GM21526 (cell line): ENCODE measurements around the gene TMCC3.

ENCODE experiments used
- ATAC-seq: cut with Tn5 transposase; IDR thresholded peaks from one replicate; pipeline ENCODE4 v1.9.1; 2021; ENCODE audit warnings: moderate library complexity; ENCODE audit not compliant: unreplicated experiment, low FRiP score

The TMCC3 gene

GRCh38 chr12:94637390-94638113, 12.8 kb downstream of the TMCC3 start:
- no peak for ATAC-seq

DNA sequence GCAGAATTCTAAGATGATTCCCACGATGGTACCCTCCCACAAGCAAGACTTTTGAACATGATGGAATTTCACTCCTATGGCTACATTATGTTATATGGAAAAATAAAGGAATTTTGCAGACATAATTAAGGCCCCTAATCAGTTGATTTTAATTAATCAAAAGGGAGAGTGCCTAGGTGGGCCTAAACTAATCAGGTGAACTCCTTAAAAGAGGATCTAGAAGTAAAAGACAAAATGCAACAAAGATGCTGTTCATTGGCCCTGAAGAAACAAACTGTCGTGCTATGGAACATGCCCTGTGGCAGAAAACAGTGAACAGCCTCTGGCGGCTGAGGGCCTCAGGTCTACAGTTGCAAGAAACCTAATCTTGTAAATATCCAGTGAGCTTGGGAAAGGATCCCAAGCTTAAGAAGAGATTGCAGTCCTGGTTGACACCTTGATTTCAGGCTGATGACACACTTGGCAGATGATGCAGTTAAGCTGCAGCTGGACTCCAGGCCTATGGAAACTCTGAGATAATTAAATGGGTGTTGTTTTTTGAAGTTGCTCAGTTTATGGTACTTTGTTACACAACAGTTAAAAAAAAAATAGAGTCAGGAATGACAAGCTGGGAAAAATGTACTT, 13.8 kb downstream of the TMCC3 start:
- ATAC-seq = no peak

GRCh38 chr12:94634717-94635116, 15.6 kb downstream of the TMCC3 start:
- ATAC-seq = no peak

DNA sequence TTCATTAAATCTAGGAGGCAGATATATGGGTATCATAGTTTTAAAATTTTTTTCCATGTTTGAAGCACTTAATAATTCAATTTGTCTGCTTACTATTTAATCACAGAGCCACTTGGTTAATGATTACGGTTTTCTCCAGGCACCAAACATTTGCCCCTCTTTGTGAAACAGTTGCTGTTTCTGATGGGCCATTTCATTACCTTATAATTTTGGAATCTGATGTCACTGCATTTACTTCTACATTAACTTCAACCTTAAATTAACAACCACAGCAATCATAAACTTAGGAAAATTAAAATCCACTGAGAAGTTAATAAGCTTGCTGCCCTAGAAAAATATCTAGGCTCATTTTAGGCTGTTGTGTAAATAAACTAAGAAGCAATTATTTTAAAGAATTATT, 17.0 kb downstream of the TMCC3 start:
- ATAC-seq = no peak

GRCh38 chr12:94631058-94631457, 19.3 kb downstream of the TMCC3 start:
- no peak for ATAC-seq

GRCh38 chr12:94628819-94629472, 21.4 kb downstream of the TMCC3 start:
- ATAC-seq = no peak

GRCh38 chr12:94628369-94628768, 22.0 kb downstream of the TMCC3 start:
- ATAC-seq = no peak

- ATAC-seq = no peak
Measured at GRCh38 chr12:94625531-94625930, 24.8 kb downstream of the TMCC3 start.

GRCh38 chr12:94623161-94623920, 27.0 kb downstream of the TMCC3 start:
- ATAC-seq = no peak

GRCh38 chr12:94622475-94622874, 27.9 kb downstream of the TMCC3 start:
- no peak for ATAC-seq

GRCh38 chr12:94621662-94622359, 28.5 kb downstream of the TMCC3 start:
- peak; percentile 90 for ATAC-seq

DNA sequence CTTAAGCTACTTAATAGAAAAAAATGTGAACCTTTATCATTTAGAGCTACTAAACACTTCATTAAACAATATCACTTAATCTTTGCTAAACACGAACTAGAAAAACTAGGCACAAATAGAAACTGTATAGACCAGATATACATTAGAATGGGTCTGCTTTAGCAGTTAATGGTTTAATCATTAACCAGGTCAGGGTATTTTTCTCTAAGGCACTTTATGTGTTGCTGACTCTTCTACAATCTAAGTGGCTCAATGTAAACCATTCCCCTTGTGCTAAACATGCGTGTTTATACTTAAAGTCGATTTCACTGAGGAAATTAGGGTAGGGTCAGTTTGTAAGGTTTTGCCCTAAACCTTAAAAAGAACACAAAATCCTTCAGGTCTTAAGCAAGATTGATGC, 29.7 kb downstream of the TMCC3 start:
- ATAC-seq = no peak

DNA sequence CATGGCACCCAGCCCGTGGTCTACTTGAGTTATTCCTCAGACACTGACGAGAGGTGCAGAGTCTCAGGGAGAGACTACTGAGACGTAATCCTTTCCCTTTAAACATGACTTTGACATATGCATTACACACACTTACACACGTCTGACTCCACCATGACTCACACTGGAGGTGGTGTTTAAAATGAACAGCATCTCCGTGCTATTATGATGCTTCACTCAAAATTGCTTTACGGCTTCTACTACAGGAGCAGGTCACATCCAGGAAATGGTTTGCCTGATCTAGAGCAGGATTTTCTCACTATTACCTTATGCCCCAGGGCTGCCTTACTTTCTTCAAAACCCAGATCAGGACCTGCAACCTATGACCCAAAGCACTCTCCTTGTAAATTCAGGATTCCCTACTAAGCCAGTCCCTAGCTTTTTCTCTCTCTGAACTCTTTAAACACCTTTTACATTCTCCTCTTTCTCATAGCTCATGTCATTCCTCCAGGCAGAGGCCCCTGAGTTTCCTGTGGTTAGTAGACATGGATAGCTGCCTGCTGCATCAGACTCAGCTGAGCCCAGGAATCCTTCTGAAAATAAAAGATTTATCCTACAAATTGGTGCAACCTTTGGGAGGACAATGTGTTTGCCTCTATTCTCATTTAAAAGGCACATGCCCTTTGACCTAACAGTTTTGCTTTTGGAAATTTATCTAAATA, 31.2 kb downstream of the TMCC3 start:
- ATAC-seq = no peak

DNA sequence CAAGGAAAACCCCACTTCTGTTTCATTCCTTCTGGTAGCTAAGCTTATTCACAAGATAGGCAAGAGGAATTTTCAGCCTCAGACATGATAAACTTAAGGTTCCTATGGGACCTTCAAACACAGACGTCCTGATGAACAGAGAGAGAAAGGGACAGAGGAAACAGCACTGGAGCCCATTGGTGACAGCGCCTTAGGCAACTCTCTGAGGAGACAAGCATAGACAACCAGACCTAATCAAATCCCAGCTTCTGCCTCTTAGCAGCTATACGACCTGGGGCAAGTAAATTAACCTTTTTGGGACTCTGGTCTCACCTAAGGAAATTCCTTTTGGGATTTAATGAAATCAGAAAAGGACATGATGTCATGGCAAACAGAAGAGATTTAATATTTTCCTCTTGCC, 33.3 kb downstream of the TMCC3 start:
- no peak for ATAC-seq

DNA sequence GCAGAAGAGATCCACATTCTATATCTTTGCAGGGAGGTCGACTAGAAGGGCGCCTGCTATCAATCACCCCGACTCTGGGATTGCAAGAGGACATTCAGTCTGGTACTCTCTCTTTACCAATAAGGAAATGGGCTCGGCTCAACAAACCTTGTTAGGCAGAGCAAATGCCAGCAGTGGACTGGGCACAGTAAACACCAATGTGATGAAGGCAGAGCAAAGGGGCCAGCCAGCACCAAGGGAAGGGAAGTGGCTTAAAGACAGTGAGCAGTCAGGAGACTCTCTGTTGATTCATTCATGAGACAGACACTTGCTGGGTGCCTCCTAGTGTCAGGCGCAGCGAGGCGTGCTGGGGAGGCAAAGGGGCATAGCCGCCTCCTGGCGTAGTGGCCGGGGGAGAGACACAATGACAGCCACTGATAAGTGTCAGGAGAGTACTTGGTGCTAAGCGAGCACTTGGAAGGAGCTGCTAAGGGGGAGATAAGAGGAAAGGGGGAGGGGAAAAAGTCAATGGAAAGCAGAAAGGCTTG, 34.1 kb downstream of the TMCC3 start:
- ATAC-seq = no peak

DNA sequence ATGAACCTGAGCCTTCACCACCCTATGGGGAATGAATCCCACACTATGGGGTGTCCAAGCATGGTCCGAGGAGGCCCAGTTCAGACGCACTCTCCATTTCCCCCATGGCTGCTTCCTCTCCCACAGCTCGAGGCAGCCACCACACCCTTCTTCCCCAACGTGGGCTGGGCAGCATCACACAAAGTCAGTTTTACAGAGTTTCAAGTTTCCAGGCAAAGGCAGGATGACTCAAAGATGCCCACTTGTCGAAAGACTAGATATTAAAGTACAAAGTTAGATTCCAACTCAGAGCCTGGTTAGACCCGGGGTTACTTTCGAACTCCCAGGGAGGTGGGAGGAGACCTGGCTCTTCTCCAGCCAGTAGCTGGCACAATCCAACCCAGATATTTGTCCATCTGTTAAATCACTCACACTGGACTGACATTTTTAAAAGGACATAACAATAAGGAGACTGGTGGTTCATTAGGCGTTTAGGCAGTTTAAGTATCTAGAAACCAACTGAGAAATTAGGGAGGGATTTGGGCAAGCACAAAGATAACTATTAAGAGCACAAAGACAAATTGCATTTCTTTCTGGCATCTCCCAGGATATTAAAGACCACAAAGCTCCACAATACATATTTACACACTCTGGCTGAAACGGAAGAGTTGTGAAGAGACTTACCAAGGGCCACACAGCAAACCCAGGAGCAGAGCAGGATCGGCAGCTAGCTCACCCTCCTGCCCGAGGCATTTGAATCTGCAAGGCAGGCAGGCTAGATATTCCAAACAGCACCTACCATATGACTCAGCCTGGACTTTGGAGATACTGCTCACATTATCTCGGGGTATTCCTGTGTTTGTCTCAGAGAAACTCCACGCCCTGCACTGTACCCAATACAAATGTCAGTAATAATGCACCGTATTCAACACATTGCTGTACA, 34.8 kb downstream of the TMCC3 start:
- ATAC-seq = no peak

GRCh38 chr12:94614288-94614721, 36.1 kb downstream of the TMCC3 start:
- no peak for ATAC-seq

GRCh38 chr12:94609917-94610443, 40.4 kb downstream of the TMCC3 start:
- no peak for ATAC-seq
